Stimulated activated CD8-positive, alpha-beta memory T cell treated with anti-CD3 and anti-CD28 coated beads, Interleukin-12 subunit alpha, Interleukin-12 subunit beta, amount 100 ng/mL, for 24 hours (primary cell): ENCODE data around the gene EPHA7.

Experiments used
- DNase-seq: peaks from one replicate; pipeline ENCODE4 v3.0.0-alpha.2; 2020; ENCODE audit errors: extremely low read depth

EPHA7 gene

DNA sequence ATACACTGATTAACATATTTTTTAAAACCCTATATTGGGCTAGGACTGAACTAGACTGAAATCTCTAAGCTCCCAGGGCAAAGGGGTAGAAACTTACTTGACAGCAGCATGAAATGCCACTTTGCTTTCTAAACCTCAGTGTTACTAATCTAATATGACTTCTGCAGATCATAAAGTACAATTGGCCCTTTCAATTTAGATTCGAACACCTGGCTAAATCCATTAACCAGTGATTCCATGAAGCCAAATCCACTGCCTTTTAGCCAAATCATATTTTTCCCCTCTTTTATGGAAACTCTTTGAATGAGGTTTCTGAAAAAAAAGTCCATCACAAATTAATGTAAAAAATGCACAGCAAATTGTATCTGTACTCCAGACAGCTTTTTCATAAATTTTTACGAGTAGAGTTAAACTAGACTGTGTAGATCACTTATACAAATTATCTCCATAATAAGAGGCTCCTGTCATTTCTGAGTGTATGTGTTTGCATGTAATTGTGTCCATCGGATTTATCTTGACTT, 25.7 kb downstream of the EPHA7 start:
- DNase-seq, result no peak

DNA sequence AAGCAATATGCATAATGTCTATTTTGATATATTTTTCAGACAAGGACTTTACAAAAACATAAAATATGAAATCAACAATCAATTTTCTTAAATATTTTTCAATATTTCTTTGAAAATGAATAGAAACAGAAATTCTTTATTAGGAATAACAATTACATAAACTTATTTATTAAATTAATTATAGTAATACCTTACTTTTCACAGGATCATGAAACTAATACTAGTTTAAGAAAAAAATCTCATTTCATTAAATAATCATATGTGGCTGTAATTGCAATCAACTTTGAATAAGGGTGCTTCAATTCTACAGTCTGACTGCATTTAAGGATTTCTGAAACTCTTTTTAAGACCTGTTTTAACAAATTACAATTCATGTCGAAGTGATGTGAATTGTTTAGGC, 26.6 kb downstream of the EPHA7 start:
- DNase-seq, result no peak

DNA sequence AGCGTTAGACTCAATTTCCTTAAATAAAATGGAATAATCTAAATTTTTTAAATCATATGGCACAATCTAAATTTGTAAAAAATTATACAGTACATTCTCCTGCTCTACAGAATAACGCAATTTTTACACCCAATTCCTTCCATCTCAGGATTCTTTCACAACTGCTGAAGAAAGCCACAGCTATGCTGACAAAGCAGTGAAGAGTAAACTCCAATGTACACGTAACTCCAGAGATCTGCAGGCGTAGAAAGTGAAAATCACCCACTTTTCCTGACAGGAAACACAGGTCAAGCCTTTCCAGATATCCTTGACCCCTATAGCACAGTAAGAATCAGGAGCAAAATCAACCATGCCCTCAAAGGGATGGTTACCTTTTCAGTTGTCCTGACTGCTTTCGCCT, 27.4 kb downstream of the EPHA7 start:
- DNase-seq, result no peak

DNA sequence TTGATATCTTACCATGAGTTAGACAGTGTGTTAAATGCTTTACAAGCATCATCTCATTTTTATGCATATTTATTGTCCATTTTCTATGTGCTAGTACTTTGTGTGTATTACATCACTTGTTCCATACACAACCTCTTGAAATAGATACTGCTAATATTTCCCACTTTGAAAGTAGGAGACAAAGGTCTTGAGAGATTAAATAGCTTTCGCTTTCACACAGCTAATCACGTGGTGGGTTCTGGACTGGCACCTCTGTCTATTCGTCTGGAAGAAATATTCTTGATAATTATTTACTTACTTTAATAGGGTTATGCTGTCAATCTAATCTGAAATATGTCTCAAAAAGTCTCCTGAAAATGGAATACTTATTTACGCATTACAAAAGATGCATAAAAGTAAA, 30.2 kb downstream of the EPHA7 start:
- no peak for DNase-seq

DNA sequence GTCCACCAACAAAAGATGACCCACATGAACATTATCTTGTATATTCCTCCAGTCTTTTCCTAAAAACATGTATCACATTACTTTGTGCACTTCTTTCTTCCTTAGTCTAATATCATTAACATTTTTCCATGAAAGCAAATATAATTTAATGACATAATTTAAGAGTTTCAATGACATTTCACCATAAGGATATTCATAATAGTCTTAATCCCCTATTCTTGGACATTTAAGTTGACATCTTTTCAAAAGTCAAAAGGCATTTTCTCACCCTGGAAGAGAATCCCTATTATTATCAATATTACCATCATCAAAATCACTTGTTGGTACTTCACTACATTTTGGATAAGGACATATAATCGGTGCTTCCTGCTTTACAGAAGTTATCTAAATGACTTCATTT, 31.3 kb downstream of the EPHA7 start:
- DNase-seq, result no peak

DNA sequence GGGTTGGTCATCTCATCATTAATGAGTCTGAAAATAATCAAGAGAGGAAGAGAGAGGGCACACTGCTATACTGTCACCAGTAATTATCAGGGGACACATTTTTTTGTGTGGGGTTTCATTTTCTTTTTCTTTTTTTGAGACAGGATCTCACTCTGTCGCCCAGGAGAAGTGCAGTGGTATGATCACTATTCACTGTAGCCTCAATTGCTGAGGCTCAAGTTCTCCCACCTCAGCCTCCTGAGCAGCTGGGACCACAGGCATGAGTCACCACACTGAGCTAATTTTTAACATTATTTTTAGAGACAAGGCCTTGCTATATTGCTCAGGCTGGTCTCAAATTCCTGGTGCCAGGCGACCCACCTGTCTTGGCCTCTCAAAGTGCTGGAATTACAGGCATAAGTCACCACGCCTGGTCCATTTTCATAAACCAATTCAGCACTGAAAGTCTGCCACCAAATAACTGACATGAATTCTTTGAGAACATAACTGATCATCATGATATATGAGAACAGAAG, 43.3 kb downstream of the EPHA7 start:
- DNase-seq, result no peak

DNA sequence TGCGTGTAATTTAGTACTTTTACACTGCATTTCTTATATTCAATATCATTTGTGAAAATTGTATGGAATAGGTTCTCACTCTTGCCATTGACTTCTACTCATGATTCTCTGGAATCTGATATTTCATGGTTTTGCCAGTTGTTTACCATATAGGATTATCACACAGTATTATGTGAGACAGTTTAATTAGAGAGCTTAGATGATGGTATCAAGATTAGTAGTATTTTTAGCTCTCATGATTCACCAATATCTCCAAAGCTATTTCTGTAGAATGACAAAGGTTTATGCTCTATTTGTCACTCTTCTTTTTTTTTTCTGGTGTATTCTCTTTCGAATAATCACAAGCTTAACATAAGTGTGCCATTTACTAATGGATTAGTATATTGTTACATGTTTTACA, 45.9 kb downstream of the EPHA7 start:
- DNase-seq, result no peak

DNA sequence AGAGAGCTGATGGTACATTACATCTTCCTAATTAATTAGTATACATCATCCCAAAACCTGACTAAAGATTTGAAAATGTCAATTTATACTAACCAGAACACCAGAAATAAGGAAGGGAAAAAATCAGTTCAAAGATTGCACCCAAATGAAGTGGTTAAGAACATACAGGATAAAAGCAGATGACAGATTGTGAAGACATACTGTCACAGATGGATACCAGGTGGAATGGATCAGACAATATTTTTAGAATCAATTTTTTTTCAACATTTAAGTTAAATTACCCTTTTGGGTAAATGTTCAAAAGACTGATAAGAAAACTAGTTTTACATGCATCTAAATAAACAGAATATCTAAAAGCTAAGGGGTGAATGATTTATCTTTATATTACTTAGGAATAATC, 47.6 kb downstream of the EPHA7 start:
- DNase-seq, result no peak

DNA sequence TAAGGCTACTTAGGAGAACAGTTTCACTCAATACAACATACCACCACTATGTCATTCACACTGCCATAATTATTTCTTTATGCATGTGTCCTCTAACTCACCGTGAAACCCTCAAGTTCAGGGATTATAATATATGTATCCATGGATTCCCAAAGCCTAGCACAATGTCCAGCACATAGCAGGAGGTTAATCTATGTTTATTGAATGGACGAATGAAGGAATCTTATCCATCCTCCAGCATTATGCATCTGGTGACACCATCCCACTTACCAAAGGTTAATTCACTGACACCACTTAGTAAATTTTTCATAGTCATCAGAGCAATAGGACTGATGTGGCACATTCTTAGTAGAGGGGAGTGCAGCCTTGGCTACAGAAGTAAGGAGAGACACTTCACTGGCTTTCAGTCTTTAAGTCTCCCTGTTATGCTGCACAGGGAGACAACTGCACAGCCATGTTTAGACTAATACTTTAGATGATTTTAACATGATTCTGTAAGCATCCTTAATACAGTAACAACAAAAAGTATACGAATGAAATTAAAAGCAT, 49.7 kb downstream of the EPHA7 start:
- no peak for DNase-seq

DNA sequence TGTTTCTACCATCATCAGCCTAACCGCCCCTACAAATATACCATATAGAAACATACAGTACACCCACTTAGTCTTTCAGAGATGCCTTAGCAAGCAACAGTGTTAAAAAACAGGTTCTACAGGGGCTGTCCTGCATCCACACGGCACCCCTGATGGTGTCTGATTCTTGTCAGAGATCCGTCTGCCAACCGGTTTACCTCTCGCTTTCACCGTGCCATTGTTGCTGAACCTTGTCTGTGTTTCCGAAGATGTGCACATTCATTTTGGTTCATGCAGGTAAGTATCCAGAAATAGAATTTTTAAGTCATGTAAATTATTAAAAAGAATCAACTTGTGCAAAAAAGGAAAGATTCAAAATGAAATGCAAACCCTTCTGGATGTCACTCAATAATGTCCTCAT, 52.9 kb downstream of the EPHA7 start:
- no peak for DNase-seq

DNA sequence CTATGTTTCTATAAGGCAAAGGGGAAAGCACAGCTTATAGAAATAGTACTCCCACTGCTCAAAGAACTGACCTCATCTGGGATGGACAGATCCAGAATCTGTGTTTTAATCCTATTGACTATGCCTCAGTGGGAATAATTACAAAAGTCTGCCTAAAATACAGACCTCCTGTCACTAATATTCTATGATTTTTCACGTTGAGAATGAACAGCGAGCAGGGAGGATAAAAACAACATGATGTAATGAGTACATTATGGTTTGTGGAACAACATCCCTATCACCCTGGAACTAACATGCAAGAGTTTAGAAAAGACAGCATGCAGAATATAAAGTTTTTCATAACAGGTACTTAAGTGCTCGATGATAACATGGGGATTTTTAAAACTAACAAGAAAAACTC, 53.9 kb downstream of the EPHA7 start:
- DNase-seq, result no peak

DNA sequence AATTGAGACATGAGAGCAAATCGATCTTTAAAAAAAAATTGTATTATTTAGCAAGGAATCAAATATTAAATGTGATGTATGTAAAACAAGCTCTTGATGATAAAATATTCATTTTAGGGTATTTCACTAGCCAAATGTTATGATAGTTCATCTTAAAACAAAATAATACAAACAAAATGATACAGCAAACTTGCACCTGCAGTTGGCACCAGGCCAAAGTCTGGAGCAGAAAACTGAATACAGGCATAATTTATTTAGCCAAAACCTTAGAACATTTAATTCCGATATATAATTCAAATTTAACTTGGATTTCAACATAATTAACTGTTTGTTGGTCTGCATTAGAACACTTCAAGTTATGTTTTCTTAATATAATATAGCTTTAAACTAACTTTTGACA, 60.9 kb downstream of the EPHA7 start:
- no peak for DNase-seq

DNA sequence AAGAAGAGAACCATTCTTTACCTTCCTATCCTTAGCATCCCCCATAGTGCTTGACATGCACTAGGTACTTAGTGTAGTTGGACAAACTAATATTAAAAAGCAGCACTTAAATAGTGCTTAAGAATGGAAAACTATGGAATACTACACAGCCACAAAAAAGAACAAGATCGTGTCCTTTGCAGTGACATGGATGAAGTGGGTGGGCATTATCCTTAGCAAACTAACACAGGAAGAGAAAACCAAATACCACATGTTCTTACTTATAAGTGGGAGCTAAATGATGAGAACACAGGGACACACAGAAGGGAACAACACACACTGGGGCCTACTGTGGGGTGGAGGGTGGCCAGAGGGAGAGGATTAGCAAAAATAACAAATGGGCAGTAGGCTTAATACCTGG, 66.8 kb downstream of the EPHA7 start:
- DNase-seq, result no peak

DNA sequence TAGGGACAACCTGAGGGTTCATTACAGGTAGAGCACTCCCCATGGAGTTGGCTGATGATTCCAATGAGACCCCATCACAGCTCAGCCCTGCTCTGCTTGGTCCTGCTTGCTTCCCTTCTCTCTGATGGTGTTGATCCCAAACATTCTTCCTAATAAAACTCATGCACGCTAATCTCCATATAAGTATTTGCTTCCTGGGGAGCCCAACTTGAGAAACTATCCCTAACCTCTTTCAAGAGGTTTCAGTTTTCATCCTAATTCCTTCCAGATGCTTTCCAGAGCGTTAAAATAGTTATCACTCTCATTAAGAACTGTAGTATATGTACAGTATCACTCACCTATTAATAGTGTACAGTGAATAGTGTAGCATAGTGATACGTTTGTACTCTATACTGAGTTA, 68.1 kb downstream of the EPHA7 start:
- no peak for DNase-seq

DNA sequence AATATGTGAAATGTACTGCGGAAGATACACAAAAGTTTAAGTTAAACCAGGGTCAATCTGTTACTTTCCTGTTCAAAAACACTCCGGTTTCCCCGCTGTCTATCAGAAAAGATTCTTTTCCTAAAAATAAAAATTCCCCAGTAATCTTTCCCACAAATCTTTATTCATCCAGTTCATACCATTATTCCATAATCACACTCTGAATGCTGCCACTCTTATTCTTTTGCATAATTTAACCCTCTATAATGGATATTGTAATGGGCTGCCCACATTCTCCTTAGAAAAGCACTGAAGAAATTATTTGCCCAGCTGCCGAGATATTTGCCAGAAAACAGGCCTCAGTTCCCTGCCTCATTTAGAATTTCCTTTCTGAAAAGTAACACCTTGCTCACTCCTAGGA, 68.6 kb downstream of the EPHA7 start:
- DNase-seq, result no peak

DNA sequence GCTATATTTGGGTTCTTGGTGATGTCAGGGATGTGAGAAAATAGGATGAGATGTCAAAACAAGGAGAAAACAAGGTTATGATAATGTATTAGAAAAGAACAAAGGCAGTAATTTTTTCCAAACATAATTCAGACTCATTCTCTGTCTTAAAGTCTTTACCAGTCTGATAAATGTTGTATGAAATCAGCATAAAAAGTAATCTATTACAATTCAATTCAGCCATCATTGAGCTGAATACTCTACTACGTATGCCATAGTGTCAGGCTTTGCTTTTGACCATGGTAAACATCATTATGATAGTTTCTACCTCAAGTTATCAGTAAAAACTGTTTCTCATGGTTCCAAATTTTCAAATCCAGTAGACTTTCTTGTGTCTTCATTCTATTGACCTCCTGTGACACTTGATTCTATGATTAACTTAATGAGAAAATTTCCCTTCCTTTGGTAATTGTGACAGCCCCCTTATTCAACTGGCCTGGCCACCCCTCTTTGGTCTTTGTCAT, 75.0 kb downstream of the EPHA7 start:
- DNase-seq, result no peak

DNA sequence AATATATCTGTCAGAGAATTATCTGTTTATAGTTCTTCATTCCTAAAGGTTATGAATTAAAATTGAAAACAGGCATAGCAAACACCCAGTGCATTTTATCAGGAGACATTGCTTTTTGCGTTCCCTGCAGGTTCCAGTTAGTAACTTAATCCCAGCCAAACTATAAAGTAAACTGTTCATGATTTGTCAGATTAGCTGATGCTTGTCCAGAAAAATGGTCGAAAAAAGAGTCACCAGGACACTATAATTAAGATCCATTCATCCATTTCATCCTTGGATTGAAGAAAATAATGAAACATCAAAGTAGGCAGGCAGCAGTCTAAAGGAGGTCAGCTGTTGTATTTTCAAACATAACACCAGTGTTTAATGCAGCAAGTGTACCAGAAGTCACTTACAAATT, 75.9 kb downstream of the EPHA7 start:
- DNase-seq, result no peak

DNA sequence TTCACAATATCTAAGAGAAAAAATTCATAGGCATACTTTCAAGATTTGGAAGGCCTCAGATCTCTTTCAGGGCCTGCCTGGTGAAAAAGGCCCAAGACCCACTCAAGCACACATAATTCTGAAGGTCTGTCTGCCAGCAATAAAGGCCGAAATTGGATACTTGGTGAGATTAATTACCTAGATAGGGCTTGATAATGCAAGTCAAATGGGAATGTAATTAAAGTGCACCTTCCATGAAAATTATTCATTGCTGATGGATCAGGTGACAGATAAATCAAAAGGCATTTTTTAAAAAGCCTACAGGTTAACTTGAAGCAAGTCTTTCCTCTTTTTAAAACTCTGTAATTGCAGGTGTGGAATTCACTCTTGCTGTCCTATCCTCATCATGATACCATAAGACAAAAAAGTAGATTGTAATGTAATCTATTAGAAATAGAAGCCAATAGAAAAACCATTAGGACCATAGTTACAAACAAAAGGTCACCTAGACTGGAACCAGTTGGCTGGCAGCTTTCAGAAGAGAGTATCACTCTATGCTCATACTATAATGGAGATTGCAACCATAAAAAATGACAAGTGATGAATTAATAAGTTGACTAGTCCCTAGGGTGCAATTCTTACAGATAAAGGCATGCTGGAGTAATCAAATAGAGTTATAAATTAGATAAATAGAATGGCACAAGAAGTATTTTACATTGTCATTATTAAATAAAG, 77.3 kb downstream of the EPHA7 start:
- DNase-seq, result no peak

DNA sequence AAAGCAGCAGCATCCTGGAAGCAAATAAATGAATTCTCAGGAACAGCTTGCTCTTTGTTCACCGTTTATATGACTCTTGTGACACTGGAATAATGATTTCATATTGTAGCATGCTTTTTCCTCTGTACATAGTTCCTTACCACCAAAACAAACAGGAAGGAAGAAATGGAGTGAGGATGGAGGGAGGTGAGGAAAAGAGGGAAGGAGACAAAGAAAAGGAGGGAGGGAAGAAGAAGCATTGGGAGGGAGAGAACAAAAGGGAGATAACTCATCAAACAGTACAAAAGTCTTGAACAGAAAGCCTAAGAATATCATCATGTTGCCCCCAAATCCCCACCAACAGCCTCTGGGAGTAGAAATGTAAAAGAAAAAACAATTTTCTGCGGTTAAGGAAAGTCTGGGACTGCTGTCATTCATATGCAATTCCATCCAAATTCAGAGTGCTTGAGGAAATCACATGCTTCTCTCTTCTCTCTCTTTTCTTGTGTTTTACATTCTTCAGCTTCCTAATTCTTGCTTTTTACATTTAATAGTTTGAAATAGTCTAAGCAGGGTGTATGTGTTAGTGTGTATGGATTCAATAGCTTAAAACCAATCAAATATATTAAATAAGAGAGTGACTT, 81.5 kb downstream of the EPHA7 start:
- DNase-seq, result no peak

DNA sequence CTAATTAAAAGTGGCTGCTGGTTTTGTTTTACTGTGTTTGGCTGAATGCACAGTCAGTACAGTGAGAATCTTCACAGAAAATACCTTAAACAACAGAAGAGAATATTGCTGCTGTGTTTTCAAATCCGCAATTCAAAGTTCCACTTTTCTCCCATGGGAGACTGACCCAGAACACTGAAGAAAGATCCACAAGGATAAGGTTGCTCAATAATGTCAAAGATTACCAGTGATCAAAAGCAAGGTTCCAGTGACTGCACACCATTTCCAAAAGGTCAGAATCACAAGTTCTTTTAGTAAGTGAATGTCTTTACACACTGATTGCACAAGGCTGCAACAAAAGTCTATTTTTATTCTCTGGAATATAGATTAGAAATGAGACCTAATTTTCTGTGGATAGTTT, 82.3 kb downstream of the EPHA7 start:
- no peak for DNase-seq

DNA sequence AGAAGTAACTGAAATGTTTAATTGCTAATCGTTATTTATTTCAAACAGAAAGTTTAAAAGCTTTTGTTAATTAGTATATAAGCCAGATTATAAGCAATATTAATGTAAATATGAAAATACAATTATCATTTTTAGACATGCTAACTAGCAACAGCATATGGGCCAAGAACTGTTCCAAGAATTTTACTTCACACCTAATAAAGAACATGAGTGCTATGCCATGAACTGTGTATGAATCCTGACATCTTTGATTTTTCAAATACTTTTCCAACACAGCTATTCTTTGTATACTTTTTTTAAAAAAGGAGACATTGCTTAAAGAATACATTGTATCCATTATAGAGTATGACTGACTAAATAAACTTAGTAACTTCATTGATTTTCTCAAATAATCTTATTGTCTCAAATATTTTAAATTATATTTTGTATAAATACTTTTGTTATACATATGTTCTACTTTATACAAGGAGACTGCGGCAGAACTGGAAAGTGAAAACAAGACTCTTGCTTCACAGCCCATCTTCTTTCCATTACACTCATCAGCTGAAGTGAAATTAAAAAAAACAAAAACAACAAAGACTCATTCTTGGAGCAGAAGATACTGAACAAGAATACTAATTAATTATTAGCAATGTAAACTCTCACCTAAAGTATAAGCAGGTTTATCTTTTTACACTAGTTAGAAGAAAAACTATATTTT, 89.9 kb downstream of the EPHA7 start:
- no peak for DNase-seq

DNA sequence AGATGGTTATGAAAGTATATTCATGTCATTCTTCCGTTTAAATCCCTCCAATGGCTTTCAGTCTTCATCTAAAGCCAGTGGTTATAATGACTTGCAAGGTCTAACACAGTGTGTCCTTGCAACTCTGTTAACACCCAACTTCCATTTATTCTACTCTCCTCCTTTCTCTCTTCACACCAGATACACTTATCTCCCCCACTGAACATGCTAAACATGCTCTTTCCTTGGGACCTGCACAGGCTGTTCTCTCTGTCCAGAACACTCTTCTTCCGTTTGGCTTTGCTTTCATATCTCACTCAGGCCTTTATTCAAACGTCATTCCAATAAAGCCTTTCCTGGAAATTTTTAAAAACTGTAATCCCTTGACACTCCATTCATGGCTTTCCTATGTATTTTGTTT, 91.5 kb downstream of the EPHA7 start:
- no peak for DNase-seq
